CD14-positive monocyte (primary cell): ENCODE measurements around the gene ABCG8. TPM values are rescaled to one million over a fixed set of nuclear protein-coding genes. Genes with fewer than 3 reads are reported as not detected.

ENCODE experiments used
- DNase-seq, 3 donors: peaks; one replicate each; pipeline ENCODE4 v3.0.0-alpha.2; 2011 to 2022
- H2AFZ ChIP-seq: 2 replicates; pipeline ENCODE4 v1.6.0; 2012; ENCODE audit warnings: mild to moderate bottlenecking, low read depth, low read length, inconsistent platforms; ENCODE audit not compliant: insufficient read depth, poor library complexity, severe bottlenecking
- H3K27ac ChIP-seq, 2 donors: 1 replicate in 1 of 2; 2 replicates in 1 of 2; pipeline ENCODE4 v1.5.1; 2012 to 2013; ENCODE audit warnings: low read length in 2 of 2, control low read depth in 1 of 2, inconsistent platforms in 1 of 2, low read depth in 1 of 2, mild to moderate bottlenecking in 1 of 2
- H3K27me3 ChIP-seq, 2 donors: one replicate each; pipeline versions ENCODE4 v1.6.0 to v1.6.1; 2011 to 2013; ENCODE audit warnings: low read length in 2 of 2; ENCODE audit not compliant: control insufficient read depth in 2 of 2, insufficient read depth in 2 of 2
- H3K36me3 ChIP-seq, 2 donors: replicated peaks in 1 of 2; 1 replicate in 1 of 2; 2 replicates in 1 of 2; pipeline versions ENCODE4 v1.5.1 to v1.6.1; 2012 to 2013; ENCODE audit warnings: low read length in 2 of 2, control low read depth in 1 of 2, inconsistent platforms in 1 of 2, mild to moderate bottlenecking in 1 of 2; ENCODE audit not compliant: insufficient read depth in 2 of 2, control insufficient read depth in 1 of 2
- H3K4me1 ChIP-seq, 2 donors: 1 replicate in 1 of 2; 2 replicates in 1 of 2; pipeline versions ENCODE4 v1.5.1 to v1.6.1; 2012 to 2013; ENCODE audit warnings: low read length in 2 of 2, control low read depth in 1 of 2, inconsistent platforms in 1 of 2, mild to moderate bottlenecking in 1 of 2, moderate library complexity in 1 of 2; ENCODE audit not compliant: insufficient read depth in 2 of 2, control insufficient read depth in 1 of 2
- H3K4me2 ChIP-seq: replicated peaks from 2 replicates; pipeline ENCODE3; 2012; ENCODE audit warnings: low read length, moderate library complexity, mild to moderate bottlenecking; ENCODE audit not compliant: poor library complexity, severe bottlenecking; ENCODE audit errors: extremely low read depth
- H3K4me3 ChIP-seq, 3 experiments: fragments of 200-600 bp in 1 of 3; sonication (generic) in 1 of 3; replicated peaks in 1 of 3; 1 replicate in 2 of 3; 2 replicates in 1 of 3; pipeline ENCODE4 v1.5.1; 2011 to 2013; ENCODE audit warnings: low read length in 3 of 3, mild to moderate bottlenecking in 3 of 3, control low read depth in 2 of 3, low read depth in 2 of 3, inconsistent platforms in 1 of 3, moderate library complexity in 1 of 3
- H3K79me2 ChIP-seq: 2 replicates; pipeline ENCODE4 v1.6.0; 2012; ENCODE audit warnings: mild to moderate bottlenecking, control low read depth, inconsistent platforms, low read length, moderate library complexity; ENCODE audit not compliant: insufficient read depth
- H3K9ac ChIP-seq: 2 replicates; pipeline ENCODE4 v1.6.0; 2017; ENCODE audit warnings: low read length, mild to moderate bottlenecking; ENCODE audit not compliant: insufficient read depth, poor library complexity, severe bottlenecking
- H3K9me3 ChIP-seq, 2 donors: replicated peaks in 1 of 2; 1 replicate in 1 of 2; 2 replicates in 1 of 2; pipeline versions ENCODE4 v1.5.1 to v1.6.1; 2012 to 2013; ENCODE audit warnings: low read length in 2 of 2, control low read depth in 1 of 2; ENCODE audit not compliant: control insufficient read depth in 1 of 2, insufficient read depth in 1 of 2
- H4K20me1 ChIP-seq: 2 replicates; pipeline ENCODE4 v1.6.0; 2012; ENCODE audit warnings: mild to moderate bottlenecking, low read length, control low read depth, moderate library complexity; ENCODE audit not compliant: insufficient read depth
- H3K27ac Mint-ChIP-seq, 7 donors: one replicate each; pipeline ENCODE4 v1.8.0; 2020; ENCODE audit warnings: mild to moderate bottlenecking in 7 of 7, mixed read lengths in 7 of 7, moderate library complexity in 6 of 7, inconsistent platforms in 2 of 7
- H3K27me3 Mint-ChIP-seq, 3 donors: one replicate each; pipeline ENCODE4 v1.8.0; 2021 to 2022; ENCODE audit warnings: low read depth in 3 of 3, mild to moderate bottlenecking in 3 of 3, mixed read lengths in 3 of 3, moderate library complexity in 3 of 3, inconsistent platforms in 1 of 3
- H3K36me3 Mint-ChIP-seq, 2 donors: one replicate each; pipeline ENCODE4 v1.8.0; 2020; ENCODE audit warnings: mixed read lengths in 2 of 2, inconsistent platforms in 1 of 2, mild to moderate bottlenecking in 1 of 2
- H3K4me1 Mint-ChIP-seq: one replicate; pipeline ENCODE4 v1.8.0; 2020; ENCODE audit warnings: mild to moderate bottlenecking, mixed read lengths
- H3K4me3 Mint-ChIP-seq, 2 donors: one replicate each; pipeline ENCODE4 v1.8.0; 2020; ENCODE audit warnings: mild to moderate bottlenecking in 2 of 2, mixed read lengths in 2 of 2, moderate library complexity in 1 of 2
- H3K9me3 Mint-ChIP-seq, 7 donors: one replicate each; pipeline ENCODE4 v1.8.0; 2020 to 2022; ENCODE audit warnings: mixed read lengths in 7 of 7, mild to moderate bottlenecking in 6 of 7, moderate library complexity in 6 of 7, inconsistent platforms in 2 of 7
- CTCF ChIP-seq: fragments of 200-600 bp; IDR thresholded peaks from one replicate; pipeline ENCODE4 v1.8.0; 2022; ENCODE audit warnings: antibody characterized with exemption, mild to moderate bottlenecking
- WGBS: methylation state at CpG from one replicate; pipeline ENCODE4 v1.1.5; 2013; ENCODE audit warnings: missing lambda C conversion rate; ENCODE audit not compliant: insufficient coverage; 5-methylcytosine and 5-hydroxymethylcytosine counted together
- intact Hi-C, 2 donors: fragments of 100-400 bp; cut with micrococcal nuclease; formaldehyde crosslinking; loops; one replicate each; pipeline versions ENCODE4 v1.15.0 to v1.15.1; 2023
- polyA plus RNA-seq, 3 donors: library from polyadenylated mRNA; depleted of rRNA in 1 of 3; unstranded in 2 of 3; stranded (reverse) in 1 of 3; fragments of 300-500 nt in 2 of 3; fragments of >200 nt in 1 of 3; fragmentation: Illumina TruSeq in 2 of 3; gene quantifications; 1 replicate in 2 of 3; 2 replicates in 1 of 3; pipeline ENCODE4 v1.2.3, GENCODE V29; 2012 to 2021

Gene ABCG8
- polyA plus RNA-seq, 3 donors, result not detected

GRCh38 chr2:43894743-43895142, 56.0 kb downstream of the ABCG8 start:
- no peak overlapping the region for H3K9ac ChIP-seq
- H3K27ac Mint-ChIP-seq, result no peak overlapping the region
- H3K36me3 Mint-ChIP-seq, result peaks cover 77 to 88% of the 10 kb centered on the region in 2 donors
- TF ChIP-seq CTCF, result no peak
- DNase-seq, result no peak
- no peaks in the 10 kb centered on the region for H3K27me3 ChIP-seq
- no peak overlapping the region for H3K4me3 Mint-ChIP-seq
- no peaks in the 10 kb centered on the region for H3K79me2 ChIP-seq
- no peaks in the 10 kb centered on the region for H3K4me1 Mint-ChIP-seq
- WGBS, result no CpG with 5 or more reads among the region's 2 CpGs
- no peak overlapping the region for H3K27ac ChIP-seq
- no peak overlapping the region for H3K4me2 ChIP-seq
- intact Hi-C loops, result no loop called here
- no peaks in the 10 kb centered on the region for H3K9me3 Mint-ChIP-seq
- no peaks in the 10 kb centered on the region for H3K9me3 ChIP-seq
- no peak overlapping the region for H3K4me3 ChIP-seq
- no peaks in the 10 kb centered on the region for H3K4me1 ChIP-seq
- peaks cover 90 to 100% of the 10 kb centered on the region in 2 donors for H3K36me3 ChIP-seq
- no peaks in the 10 kb centered on the region for H4K20me1 ChIP-seq
- no peak overlapping the region for H2AFZ ChIP-seq
- no peaks in the 10 kb centered on the region for H3K27me3 Mint-ChIP-seq

- Histone ChIP-seq H3K27me3 (no peaks in the 10 kb centered on the region), H3K4me1 (no peaks in the 10 kb centered on the region), H2AFZ (no peak overlapping the region), H3K9me3 (no peaks in the 10 kb centered on the region), H4K20me1 (no peaks in the 10 kb centered on the region), H3K4me3 (no peak overlapping the region), H3K9ac (no peak overlapping the region), H3K27ac (no peak overlapping the region), H3K79me2 (no peaks in the 10 kb centered on the region), H3K4me2 (no peak overlapping the region), H3K36me3 (peaks cover 87 to 100% of the 10 kb centered on the region in 2 donors)
- no peaks in the 10 kb centered on the region for H3K4me1 Mint-ChIP-seq
- H3K36me3 Mint-ChIP-seq, result peaks cover 74 to 79% of the 10 kb centered on the region in 2 donors
- no peak for TF ChIP-seq CTCF
- H3K4me3 Mint-ChIP-seq, result no peak overlapping the region
- no peak overlapping the region for H3K27ac Mint-ChIP-seq
- no CpG with 5 or more reads among the region's 1 CpG for WGBS
- H3K27me3 Mint-ChIP-seq, result no peaks in the 10 kb centered on the region
- no peak for DNase-seq
- intact Hi-C loops, result no loop called here
- no peaks in the 10 kb centered on the region for H3K9me3 Mint-ChIP-seq
Observed at GRCh38 chr2:43896906-43897305, 58.1 kb downstream of the ABCG8 start.
